HL-60 (cell line): Measurements from ENCODE around the gene ANKK1.

Source experiments
- CTCF ChIP-seq: IDR thresholded peaks from one replicate; pipeline ENCODE4 v1.5.1; 2011; ENCODE audit warnings: low read length, control low read depth, inconsistent platforms; ENCODE audit not compliant: insufficient read depth
- POLR2AphosphoS5 ChIP-seq: IDR thresholded peaks from 2 replicates; pipeline ENCODE4 v1.6.1; 2012; ENCODE audit warnings: low read depth
- REST ChIP-seq: IDR thresholded peaks from 2 replicates; pipeline ENCODE4 v1.6.1; 2012; ENCODE audit warnings: low read depth; ENCODE audit not compliant: insufficient replicate concordance

- TF ChIP-seq POLR2AphosphoS5 (no peak), CTCF (no peak), REST (no peak)
Measured at GRCh38 chr11:113350336-113351067, 37.1 kb upstream of the ANKK1 start.
